HG02678 (cell line): ENCODE results near the gene VASH2.
A peak's percentile ranks its signal among the peaks of the same experiment; 100 is the strongest.
"Not testable (repeated sequence)": the region's sequence is repeated elsewhere in the genome, so short reads cannot be mapped to it uniquely, and the experiment has no call there.

ENCODE experiments used
- ATAC-seq: cut with Tn5 transposase; IDR thresholded peaks from one replicate; pipeline ENCODE4 v1.9.1; 2021; ENCODE audit warnings: mild to moderate bottlenecking, moderate library complexity; ENCODE audit not compliant: unreplicated experiment

The VASH2 gene

GRCh38 chr1:212954514-212954913 is 4.2 kb downstream of the VASH2 start:
- ATAC-seq: no peak

GRCh38 chr1:212955098-212955497 is 4.8 kb downstream of the VASH2 start:
- no peak for ATAC-seq

- ATAC-seq: peak; percentile 35
Observed at GRCh38 chr1:212955961-212956620, 5.8 kb downstream of the VASH2 start.

GRCh38 chr1:212957546-212957945 is 7.2 kb downstream of the VASH2 start:
- no peak for ATAC-seq

GRCh38 chr1:212958175-212958574 is 7.8 kb downstream of the VASH2 start:
- ATAC-seq: no peak

- peak; percentile 54 for ATAC-seq
Observed at GRCh38 chr1:212959266-212960220, 9.2 kb downstream of the VASH2 start.

- no peak for ATAC-seq
Observed at GRCh38 chr1:212960932-212961331, 10.6 kb downstream of the VASH2 start.

GRCh38 chr1:212962509-212962908 is 12.2 kb downstream of the VASH2 start:
- ATAC-seq: no peak

- ATAC-seq: no peak
Observed at GRCh38 chr1:212964102-212964501, 13.8 kb downstream of the VASH2 start.

- ATAC-seq: not testable (repeated sequence)
Observed at GRCh38 chr1:212964993-212965392, 14.7 kb downstream of the VASH2 start.

- no peak for ATAC-seq
Observed at GRCh38 chr1:212966616-212967015, 16.3 kb downstream of the VASH2 start.

GRCh38 chr1:212967801-212968200 is 17.5 kb downstream of the VASH2 start:
- ATAC-seq: peak; percentile 57

GRCh38 chr1:212968368-212968863 is 18.1 kb downstream of the VASH2 start:
- peak; percentile 51 for ATAC-seq

- no peak for ATAC-seq
Observed at GRCh38 chr1:212970085-212970484, 19.7 kb downstream of the VASH2 start.

- no peak for ATAC-seq
Observed at GRCh38 chr1:212971312-212971711, 21.0 kb downstream of the VASH2 start.

GRCh38 chr1:212973426-212973825 is 23.1 kb downstream of the VASH2 start:
- no peak for ATAC-seq

GRCh38 chr1:212973899-212974298 is 23.6 kb downstream of the VASH2 start:
- no peak for ATAC-seq

- ATAC-seq: no peak
Observed at GRCh38 chr1:212974711-212975110, 24.4 kb downstream of the VASH2 start.

GRCh38 chr1:212975111-212975918 is 25.0 kb downstream of the VASH2 start:
- no peak for ATAC-seq

GRCh38 chr1:212976586-212976985 is 26.2 kb downstream of the VASH2 start:
- no peak for ATAC-seq
